Activated CD4-positive, CD25-positive, alpha-beta regulatory T cell treated with anti-CD3 and anti-CD28 coated beads, Interleukin-2, amount 50 U/mL, for 16 hours (primary cell): ENCODE data around the gene ACRV1.

Experiments
- DNase-seq: peaks from one replicate; pipeline ENCODE4 v3.0.0-alpha.2; 2020; ENCODE audit warnings: low read depth, low spot score

Gene ACRV1

GRCh38 chr11:125649465-125650166 is 31.0 kb downstream of the ACRV1 start:
- no peak for DNase-seq

- DNase-seq, result no peak
Observed at GRCh38 chr11:125645871-125646270, 34.8 kb downstream of the ACRV1 start.

- DNase-seq, result no peak
Observed at GRCh38 chr11:125638315-125638714, 42.3 kb downstream of the ACRV1 start.

- DNase-seq, result no peak
Observed at GRCh38 chr11:125637840-125638239, 42.8 kb downstream of the ACRV1 start.

- DNase-seq, result no peak
Observed at GRCh38 chr11:125627236-125627910, 53.3 kb downstream of the ACRV1 start.

GRCh38 chr11:125626288-125626950 is 54.2 kb downstream of the ACRV1 start:
- no peak for DNase-seq

- DNase-seq, result peak; percentile 70
Observed at GRCh38 chr11:125625630-125626287, 54.9 kb downstream of the ACRV1 start.

- no peak for DNase-seq
Observed at GRCh38 chr11:125625225-125625629, 55.4 kb downstream of the ACRV1 start.

- no peak for DNase-seq
Observed at GRCh38 chr11:125624756-125625213, 55.9 kb downstream of the ACRV1 start, which contains the start of gene CHEK1. TSS of gene CHEK1 (plus strand) at chr11:125625163. CDS start at chr11:125626769, 1,606 bp downstream.

- DNase-seq, result no peak
Observed at GRCh38 chr11:125623064-125623463, 57.6 kb downstream of the ACRV1 start.

GRCh38 chr11:125621995-125622394 is 58.7 kb downstream of the ACRV1 start:
- no peak for DNase-seq
